NCI-H2196 treated with DMSO at 0.1 percent for 48 hours (cell line): ENCODE data around the gene PLA2G4D.

ENCODE experiments used
- DNase-seq: peaks from one replicate; lab custom pipeline; 2025; ENCODE audit not compliant: unreplicated experiment; lab: John Stamatoyannopoulos, UW

The PLA2G4D gene

GRCh38 chr15:42057799-42058646 is 36.3 kb downstream of the PLA2G4D start:
- no peak for DNase-seq

- no peak for DNase-seq
These were observed 37.2 kb downstream of the PLA2G4D start for GRCh38 chr15:42056934-42057798.

- no peak for DNase-seq
These were observed 40.4 kb downstream of the PLA2G4D start for GRCh38 chr15:42053914-42054313.

GRCh38 chr15:42053010-42053409 is 41.4 kb downstream of the PLA2G4D start:
- DNase-seq = no peak

- DNase-seq = no peak
These were observed 43.7 kb downstream of the PLA2G4D start for GRCh38 chr15:42050484-42051255.

- no peak for DNase-seq
These were observed 45.6 kb downstream of the PLA2G4D start for GRCh38 chr15:42048821-42049200.

- no peak for DNase-seq
These were observed 46.1 kb downstream of the PLA2G4D start for GRCh38 chr15:42048080-42048820.

GRCh38 chr15:42046597-42046996 is 47.8 kb downstream of the PLA2G4D start:
- no peak for DNase-seq

- DNase-seq = no peak
These were observed 49.1 kb downstream of the PLA2G4D start for GRCh38 chr15:42045211-42045615.

GRCh38 chr15:42042602-42043400 is 51.6 kb downstream of the PLA2G4D start:
- DNase-seq = no peak

- no peak for DNase-seq
These were observed 56.0 kb downstream of the PLA2G4D start for GRCh38 chr15:42038401-42038800.

- no peak for DNase-seq
These were observed 56.7 kb downstream of the PLA2G4D start for GRCh38 chr15:42037656-42038055.

- no peak for DNase-seq
These were observed 57.4 kb downstream of the PLA2G4D start for GRCh38 chr15:42036966-42037365.

- no peak for DNase-seq
These were observed 58.1 kb downstream of the PLA2G4D start for GRCh38 chr15:42036112-42036905.

GRCh38 chr15:42035435-42035761 is 59.0 kb downstream of the PLA2G4D start:
- DNase-seq = no peak

GRCh38 chr15:42034628-42035434 is 59.5 kb downstream of the PLA2G4D start:
- DNase-seq = no peak

GRCh38 chr15:42033214-42033873 is 61.0 kb downstream of the PLA2G4D start:
- DNase-seq = no peak
